HG03520 (cell line): Measurements from ENCODE around the gene AKT3.

Experiments used
- ATAC-seq: cut with Tn5 transposase; IDR thresholded peaks from one replicate; pipeline ENCODE4 v1.9.1; 2021; ENCODE audit warnings: mild to moderate bottlenecking, moderate library complexity; ENCODE audit not compliant: unreplicated experiment

AKT3 gene

GRCh38 chr1:243621973-243622372 is 228.1 kb downstream of the AKT3 start:
- no peak for ATAC-seq

DNA sequence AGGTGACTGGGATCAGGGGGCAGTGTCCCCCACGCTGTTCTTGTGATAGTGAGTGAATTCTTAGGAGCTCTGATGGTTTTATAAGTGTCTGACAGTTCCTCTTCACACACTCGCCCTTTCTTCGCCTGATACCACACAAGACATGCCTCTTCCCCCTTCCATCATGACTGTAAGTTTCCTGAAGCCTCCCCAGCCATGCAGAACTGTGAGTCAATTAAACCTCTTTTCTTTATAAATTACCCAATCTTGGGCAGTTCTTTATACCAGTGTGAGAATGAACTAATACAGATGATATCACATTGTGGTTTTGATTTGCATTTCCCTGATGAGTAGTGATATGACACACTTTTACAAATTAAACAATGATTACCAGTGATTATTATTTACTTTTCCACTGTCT is 229.9 kb downstream of the AKT3 start:
- no peak for ATAC-seq

GRCh38 chr1:243609698-243610097 is 240.3 kb downstream of the AKT3 start:
- no peak for ATAC-seq

DNA sequence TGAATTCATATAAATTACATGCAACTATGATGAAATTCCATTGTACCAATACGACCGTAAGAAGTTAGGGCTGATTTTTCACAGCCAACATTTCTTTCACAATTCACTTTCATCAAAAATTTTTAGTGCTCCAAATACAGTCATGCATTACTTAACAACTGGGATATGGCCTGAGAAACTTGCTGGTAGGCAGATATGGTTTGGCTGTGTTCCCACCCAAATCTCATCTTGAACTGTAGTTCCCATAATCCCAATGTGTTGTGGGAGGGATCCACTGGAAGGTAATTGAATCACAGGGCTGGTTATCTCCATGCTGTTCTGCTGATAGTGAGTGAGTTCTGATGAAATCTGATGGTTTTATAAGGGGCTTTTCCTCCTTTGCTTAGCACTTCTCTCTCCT is 244.4 kb downstream of the AKT3 start:
- ATAC-seq: no peak

DNA sequence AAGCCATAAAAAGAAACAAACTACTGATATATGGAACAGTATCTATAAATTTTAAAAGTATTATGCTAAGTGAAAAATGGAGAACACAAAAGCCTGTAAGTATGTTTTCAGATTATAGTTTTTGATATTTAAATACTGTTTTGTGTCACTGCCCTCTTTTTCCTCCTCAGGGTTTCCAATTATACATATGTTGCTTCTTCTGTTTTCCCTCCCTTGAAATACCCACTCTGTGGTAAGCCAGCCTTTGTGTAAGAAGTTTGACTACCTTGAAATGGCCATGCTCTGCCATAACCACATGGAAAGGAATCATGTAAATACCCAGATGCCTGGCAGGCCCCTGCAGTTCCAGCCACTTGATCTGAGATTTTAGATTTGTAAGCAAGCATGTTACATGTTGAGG is 248.3 kb downstream of the AKT3 start:
- ATAC-seq: no peak

- no peak for ATAC-seq
These were observed 251.6 kb downstream of the AKT3 start for GRCh38 chr1:243598433-243598832.

- ATAC-seq: no peak
These were observed 252.7 kb downstream of the AKT3 start for GRCh38 chr1:243597383-243597782.

DNA sequence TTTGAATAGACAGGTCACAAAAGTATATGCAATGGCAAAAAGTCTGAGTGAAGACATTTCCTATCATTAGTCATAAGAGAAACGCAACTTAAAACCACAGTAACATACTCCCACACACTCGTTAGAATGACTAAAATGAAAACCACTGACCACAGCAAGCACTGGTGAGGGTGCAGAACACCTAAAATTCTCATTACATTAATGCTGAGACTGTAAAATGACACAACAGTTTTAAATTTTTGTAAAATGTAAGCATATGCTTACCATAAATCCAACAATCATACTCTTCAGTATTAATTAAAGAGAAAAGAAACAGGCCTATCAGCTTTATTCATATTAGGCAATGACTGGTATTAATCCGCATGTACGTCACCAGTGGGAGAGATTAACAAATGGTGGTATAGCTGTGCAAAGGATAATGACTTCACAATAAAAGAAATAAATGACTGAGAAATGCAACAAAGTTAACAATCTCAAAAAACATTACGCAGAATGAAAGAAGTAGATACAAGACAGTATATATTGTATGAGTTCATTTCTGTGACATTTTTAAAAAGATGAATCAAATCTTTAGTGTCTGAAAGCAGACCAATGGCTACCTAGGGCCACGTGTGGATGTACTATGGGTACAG is 253.5 kb downstream of the AKT3 start:
- ATAC-seq: peak; percentile 97

GRCh38 chr1:243595527-243596210 is 254.4 kb downstream of the AKT3 start:
- ATAC-seq: peak; percentile 11

DNA sequence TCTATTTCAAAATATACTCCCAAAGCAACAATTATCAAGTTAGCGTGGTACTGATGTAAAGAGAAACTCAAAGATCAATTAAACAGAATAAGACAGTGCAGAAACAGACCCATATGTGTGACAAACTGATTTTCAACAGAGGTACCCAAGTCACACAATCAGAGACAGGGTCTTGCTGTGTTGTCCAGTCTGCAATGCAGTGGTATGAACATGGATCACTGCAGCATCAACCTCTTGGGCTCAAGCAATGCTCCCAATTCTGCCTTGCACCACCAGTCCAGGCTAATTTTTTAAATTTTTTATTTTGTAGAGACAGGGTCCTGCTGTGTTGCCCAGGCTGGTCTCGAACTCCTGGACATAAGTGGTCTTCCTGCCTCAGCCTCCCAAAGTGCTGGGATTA is 255.6 kb downstream of the AKT3 start:
- no peak for ATAC-seq

DNA sequence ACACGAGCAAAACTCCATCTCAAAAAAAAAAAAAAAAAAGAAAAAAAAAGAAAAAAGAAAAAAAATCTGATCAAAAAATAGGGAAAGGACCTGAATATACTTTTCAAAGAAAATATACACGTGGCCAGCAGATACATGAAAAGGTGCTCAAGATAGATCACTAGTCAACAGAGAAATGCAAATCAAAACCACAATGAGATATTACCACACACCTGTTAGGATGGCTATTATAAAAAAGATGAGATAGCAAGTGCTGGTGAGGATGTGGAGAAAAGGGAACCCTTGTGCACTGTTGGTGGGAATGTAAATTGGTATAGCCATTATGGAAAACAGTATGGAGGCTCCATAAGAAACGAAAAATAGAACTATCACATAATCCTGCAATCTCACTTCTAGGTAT is 260.8 kb downstream of the AKT3 start:
- ATAC-seq: peak; percentile 69

GRCh38 chr1:243587823-243588560 is 262.1 kb downstream of the AKT3 start:
- peak; percentile 96 for ATAC-seq

- ATAC-seq: no peak
These were observed 262.8 kb downstream of the AKT3 start for GRCh38 chr1:243587285-243587684.

DNA sequence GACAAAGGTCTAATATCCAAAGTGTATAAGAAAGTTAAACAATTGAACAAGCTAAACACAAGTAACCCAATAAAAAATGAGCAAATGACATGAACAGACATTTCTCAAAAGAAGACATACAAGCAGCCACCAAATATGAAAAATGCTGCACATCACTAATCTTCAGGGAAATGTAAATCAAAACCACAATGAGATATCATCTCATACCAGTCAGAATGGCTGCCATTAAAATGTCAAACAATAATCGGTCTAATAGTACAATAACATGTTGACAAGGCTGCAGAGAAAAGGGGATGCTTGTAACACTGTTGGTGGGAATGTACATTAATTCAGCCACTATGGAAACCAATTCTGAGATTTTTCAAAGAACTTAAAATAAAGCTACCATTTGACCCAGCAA is 264.1 kb downstream of the AKT3 start:
- no peak for ATAC-seq

GRCh38 chr1:243582326-243582725 is 267.7 kb downstream of the AKT3 start:
- no peak for ATAC-seq

DNA sequence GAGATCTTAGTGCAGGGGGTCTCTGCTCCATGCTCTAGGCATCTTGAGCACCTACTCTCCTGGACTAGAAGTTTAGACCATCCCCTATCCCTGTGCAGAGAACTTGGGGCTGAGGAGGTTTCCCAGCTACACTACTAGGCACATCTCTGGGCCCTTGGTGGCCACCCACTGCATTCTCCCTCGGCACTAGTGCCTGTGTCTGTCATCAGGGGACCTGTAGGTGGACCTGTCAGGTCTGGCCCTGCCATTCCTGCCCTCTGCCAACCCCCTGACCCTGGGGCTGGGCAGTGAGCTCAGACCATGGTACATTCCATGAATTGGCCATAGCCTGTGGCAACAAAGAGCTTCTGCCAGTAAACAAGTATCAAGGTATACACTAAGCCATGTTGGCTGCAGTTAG is 269.1 kb downstream of the AKT3 start:
- ATAC-seq: no peak

DNA sequence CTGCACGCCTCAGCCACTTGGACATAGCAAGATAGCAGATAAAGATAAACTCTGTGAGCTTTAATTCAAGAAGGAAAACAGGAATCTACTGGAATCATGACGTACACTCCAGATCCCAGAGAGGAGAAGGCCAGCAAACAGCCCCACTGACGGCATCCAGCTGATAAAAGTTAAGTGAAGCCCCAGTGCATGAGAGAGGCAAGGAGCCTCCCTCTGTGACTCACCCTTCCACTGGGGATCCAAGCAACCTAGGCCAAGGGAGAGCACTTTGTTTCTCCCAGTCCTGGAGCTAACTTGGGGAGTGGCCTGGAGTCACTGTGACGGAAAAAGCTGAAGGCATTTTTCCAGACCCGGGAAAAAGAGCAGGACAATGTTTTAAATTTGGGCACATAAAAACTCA is 270.0 kb downstream of the AKT3 start:
- no peak for ATAC-seq

GRCh38 chr1:243575070-243575469 is 275.0 kb downstream of the AKT3 start:
- no peak for ATAC-seq

DNA sequence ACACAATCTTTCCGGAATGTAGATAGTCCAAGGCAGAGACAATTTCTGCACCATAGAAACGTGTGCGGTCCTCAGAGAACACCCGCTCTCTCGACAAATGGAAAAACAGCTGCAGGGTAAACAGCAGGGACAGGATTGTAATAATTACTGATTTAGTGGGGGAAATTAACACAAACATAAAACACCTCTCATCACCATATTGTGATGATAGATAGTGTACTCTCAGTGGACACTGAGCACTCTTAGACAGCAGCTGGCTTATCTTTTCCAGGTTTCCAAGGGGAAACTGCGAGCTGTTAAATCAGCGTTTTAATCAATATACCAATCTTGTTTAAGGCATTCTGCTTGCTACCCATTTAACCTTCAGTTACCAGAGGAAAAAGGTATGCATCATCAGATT is 277.1 kb downstream of the AKT3 start:
- no peak for ATAC-seq

- ATAC-seq: no peak
These were observed 281.2 kb downstream of the AKT3 start for GRCh38 chr1:243568793-243569192.

GRCh38 chr1:243564814-243565213 is 285.2 kb downstream of the AKT3 start:
- ATAC-seq: no peak

- ATAC-seq: no peak
These were observed 286.3 kb downstream of the AKT3 start for GRCh38 chr1:243563732-243564131.
